Measurements from ENCODE around the gene UBALD2.
"Not testable (repeated sequence)": the region's sequence is repeated elsewhere in the genome, so short reads cannot be mapped to it uniquely, and the experiment has no call there.

UBALD2 gene

DNA sequence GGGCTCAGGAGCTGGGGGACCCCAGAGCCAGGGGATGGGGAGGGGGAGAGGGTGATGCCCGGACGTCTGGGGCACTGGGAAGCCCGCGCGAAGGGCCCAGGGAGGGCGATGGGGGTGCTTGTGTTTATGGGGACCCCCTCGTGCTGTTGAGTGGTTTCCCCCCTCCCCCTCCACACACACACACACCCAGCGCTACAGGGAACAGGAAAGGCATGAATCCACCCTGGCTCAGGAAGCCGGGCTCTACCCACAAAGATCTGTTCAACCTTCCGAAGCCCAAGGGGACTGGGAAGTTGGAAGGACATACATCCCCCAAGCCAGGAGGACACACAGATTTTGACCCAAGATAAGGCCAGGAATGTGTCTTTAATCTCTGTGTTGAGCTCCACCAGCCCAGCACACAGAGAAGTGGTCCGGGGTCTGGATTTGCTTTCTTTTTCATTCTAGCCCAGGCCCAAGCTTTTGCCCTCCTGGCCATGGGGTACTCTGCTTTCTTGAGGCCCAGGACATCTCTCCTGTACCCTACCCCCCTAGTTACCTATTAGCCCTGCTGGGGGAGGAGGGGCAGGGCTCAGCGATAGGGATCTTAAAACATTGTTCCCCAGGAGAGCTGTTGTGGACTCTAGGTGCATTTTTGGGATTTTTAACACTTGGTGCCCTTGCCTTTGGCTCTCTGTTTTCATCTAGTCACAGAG lies 1.2 kb downstream of the UBALD2 start:
- DNase-seq, result peak in 2 of 3 experiments; percentile 29 to 49

DNA sequence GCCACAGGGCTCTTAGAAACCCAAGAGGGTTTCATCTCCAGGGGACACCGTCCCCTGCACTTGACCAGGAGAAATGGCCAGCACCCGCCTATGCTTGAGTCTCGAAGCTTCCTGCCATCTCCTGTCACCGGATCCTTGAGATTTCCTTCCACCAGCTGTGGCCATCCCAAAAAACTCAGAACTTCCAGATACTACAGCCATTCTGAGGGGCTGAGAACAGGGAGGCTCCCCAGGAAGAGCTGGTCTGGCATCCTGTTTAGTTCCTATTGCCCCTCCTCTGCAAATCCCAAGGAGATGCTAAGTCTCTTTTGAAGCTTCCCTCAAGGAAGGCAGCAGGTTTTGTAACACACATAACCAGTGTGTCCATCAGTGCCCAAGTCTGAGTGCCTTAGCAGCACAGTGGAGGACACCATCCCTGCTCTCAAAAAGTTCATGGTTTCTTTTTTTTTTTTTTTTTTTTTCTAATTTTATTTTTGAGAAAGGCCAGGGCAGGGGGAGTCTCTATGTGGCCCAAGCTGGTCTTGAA lies 2.0 kb downstream of the UBALD2 start:
- no peak for DNase-seq

DNA sequence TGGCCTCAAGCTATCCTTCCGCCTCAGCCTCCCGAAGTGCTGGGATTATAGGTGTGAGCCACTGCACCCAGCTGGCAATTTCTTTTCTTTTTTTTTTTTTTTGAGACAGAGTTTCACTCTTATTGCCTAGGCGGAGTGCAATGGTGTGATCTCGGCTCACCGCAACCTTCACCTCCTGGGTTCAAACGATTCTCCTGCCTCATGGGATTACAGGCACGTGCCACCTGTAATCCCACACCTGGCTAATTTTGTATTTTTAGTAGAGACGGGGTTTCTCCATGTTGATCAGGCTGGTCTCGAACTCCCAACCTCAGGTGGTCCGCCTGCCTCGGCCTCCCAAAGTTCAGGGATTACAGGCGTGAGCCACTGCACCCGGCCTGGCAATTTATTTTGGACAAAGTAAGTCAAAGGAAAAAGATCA lies 2.4 kb downstream of the UBALD2 start:
- not testable (repeated sequence) for DNase-seq

DNA sequence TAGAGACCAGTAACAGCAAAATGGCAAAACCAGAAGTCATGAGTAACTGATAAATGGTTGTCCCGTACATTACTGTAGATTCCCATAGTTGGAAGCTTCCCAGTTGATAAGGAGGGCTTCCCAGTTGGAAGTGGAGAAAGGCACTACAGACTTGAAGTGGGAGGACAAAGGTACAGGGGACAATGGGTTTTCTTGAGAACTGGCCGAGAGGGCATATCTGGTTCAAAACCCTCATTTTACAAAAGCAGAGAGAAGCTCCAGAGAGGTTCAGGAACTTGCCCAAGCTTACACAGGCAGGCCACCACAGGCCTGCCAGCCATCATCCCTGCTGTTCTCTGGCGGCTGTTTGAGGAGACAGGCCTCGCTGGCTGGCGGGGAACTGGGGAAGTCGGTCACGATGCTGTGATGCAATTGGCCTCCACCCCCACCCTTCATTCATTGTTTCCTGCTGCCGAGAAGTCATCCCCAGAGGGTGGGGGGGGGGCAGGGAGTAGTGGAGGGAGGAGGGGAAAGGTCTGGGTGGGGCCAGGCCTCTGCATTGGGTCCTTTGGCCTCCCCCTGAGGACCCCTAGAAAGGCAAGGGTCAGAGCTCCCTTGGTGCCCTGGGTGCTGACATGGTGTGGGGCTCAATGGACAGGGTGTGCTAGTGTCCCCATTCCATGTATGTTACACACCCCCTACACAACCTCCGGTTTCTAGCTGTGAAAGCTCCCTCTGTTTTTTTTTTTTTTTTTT lies 3.0 kb downstream of the UBALD2 start:
- DNase-seq, result peak in 1 of 3 experiments; percentile 17

DNA sequence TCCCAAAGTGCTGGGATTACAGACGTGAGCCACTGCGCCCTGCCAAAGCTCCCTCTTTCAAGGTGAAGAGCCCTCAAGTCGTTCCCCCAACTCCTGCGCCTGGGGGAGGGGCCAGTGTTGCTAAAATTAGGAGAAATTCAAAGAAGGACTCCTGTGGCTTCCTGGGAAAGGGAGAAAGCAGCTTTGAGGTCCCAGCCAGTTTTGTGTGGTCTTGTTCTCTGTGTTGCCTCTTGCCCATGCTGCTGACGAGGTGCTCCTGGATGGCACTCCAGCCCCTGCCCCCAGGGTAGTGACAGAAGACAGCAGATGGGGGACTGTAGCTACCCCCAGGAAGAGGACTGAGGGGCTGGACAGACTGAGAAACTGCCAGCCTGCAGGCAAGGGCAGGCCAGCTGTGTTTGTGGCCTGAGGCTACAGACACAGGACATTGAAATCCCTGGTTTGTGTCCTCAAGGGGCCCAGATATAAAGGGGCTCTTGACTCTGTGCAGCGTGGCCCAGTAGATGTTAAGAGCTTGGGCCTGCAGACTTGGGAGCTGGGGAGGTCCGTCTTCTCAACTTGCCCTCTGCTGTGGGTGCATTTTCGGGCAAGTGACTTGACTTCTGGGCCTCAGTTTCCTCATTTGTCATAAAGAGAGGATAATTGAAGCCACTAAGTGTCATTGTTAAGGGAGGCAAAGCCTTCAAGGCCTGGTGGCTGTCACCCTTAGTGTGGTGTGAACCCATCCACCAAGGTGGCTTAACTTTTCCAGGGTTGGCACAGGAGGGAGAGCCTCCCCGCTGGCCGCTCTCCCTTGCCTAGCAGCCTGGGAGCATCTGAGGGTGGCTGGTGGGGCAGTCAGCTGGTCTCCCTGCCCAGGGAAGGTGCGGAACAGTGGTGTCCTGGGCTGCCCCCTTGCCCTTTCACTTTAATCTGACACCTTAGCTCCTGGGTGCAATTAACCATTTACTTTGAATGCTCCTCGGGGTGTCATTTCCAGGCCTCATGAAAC lies 4.1 kb downstream of the UBALD2 start:
- DNase-seq, result no peak

DNA sequence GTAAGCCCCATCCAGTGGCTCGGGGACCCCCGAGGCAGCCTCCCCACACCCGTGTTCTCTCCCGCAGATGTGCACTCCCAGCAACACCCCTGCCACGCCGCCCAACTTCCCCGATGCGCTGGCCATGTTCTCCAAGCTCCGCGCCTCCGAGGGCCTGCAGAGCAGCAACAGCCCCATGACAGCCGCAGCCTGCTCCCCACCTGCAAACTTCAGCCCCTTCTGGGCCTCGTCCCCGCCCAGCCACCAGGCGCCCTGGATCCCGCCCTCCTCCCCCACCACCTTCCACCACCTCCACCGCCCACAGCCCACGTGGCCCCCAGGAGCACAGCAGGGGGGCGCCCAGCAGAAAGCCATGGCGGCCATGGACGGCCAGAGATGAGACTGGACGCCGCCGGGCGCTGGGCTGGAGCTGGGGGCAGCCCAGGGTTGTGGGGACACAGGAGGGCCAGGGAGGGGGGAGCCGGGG lies 5.0 kb downstream of the UBALD2 start:
- no peak for DNase-seq

DNA sequence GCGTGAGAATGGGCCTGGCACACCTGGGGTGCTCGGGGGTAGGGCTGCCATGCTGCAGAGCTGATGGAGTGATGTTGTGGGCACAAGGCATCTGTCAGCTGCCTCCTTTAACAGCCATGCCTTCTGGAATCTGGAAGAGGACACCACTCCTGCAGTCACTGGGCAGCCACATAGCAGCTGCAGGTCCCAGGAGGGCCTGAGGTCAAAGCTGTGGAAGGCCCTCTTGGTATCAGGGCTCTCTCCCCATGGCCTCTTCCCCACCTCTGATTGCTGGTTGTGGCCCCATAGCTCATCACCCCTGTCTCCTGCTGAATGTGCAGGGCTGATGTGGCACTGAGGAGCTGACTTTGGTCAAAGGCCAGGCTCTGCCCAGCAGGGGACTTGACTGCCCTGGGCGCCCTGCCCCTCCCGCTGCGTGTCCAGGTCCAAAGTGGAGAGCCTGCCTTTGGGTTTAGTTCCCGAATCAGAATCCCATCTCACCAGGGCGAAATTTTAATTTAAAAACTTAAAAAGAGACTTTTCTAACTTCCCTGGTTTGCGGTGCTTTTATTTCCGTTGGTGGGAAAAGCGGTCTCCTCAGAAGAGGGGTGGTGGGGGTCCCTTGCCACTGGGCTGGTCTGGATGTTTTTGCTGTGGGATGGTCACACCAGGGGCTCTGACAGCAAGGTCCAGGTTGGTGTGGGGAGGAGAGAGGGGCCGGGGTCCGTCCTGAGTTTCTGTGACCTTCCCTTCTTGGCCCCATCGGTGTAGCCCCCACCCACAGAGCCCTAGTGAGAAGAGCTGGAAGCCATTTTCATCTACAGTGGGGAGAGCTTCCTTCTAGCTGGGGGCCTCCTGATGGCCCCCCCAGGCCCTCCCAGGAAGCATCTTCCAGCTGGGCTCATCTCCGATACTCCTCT lies 5.9 kb downstream of the UBALD2 start:
- no peak for DNase-seq

DNA sequence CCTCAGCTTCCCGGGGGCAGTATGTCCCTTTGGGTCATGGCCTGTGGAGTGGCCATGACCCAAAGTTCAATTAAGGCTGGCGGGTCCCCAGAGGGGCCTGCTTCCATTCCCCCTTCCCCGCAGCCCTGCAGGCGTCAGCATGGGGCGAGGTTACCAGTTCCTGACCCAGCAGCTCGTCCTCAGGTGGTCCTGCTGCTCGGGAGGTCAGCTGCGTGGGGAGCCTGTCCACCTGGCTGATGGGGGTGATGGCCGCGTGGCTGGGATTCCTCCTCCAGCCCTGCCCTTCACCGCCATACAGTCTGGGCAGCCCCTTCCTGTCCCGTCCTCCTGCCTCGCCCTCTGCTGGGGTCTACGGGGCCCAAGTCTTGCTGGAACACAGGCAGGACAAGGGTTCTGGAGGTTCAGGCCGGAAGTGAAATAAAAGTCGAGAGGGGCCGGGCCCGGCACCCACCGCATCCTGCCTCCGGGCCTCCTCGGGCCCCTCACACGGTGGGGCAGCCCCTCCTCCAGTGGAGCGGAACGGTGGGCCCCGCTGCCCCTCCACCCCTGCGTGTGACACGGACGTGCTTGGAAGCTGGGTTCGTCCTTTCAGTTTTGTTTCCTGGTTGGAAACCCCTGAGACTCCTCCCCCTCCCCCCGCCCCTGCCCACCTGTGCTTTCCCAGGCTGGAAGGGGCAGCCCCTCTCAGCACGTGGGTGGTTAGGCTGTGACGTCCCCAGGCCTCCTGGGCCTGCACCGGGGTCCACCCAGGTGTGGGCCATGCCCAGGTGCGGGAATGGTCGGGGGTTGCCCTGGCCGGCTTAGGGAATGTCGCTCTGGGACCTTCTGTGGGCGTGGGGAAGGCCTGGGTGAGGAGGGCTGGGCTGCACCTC lies 6.8 kb downstream of the UBALD2 start:
- no peak for DNase-seq

DNA sequence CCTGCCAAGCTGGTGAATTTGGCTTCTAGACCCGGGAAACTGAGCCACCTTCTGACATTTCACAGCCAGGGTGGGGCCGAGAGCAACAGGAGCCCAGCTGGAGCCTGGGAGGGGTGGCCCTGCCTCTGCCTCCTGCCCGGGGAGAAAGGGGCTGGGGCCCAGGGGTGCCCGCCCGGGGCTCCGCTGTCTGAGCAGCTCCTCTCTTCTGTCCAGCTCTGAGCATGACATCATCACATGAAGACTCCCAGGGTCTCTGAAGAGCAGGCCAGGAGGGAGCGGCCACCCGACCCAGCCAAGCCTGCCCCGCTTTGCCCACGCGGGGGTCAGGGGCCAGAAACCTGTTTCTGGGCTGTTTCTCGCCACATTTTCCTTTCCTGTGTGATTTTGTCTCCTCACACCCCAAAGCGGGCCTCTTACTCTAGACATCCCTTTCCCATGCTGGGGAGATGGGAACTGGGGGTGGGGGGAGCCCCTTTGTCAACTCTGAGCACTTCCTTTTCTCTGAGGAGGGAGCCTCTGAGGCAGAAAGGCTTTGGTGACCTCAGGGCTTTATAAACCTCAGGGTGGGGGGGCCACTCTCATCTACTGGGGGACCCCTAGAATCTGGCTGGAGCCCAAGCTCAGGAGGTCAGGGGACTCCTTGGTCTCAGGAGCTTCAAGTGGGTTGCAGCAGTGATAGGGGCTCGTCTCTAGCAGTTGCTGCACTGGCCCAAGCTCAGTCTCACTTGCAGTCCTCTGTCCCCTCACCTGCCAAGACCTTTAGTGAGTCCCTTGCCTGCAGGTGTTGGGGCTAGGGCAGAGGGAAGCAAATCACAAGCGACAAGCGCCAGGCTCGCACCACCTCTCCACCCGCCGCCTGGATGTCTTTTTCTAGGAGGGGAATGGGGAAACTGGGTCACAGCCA lies 7.6 kb downstream of the UBALD2 start:
- no peak for DNase-seq

DNA sequence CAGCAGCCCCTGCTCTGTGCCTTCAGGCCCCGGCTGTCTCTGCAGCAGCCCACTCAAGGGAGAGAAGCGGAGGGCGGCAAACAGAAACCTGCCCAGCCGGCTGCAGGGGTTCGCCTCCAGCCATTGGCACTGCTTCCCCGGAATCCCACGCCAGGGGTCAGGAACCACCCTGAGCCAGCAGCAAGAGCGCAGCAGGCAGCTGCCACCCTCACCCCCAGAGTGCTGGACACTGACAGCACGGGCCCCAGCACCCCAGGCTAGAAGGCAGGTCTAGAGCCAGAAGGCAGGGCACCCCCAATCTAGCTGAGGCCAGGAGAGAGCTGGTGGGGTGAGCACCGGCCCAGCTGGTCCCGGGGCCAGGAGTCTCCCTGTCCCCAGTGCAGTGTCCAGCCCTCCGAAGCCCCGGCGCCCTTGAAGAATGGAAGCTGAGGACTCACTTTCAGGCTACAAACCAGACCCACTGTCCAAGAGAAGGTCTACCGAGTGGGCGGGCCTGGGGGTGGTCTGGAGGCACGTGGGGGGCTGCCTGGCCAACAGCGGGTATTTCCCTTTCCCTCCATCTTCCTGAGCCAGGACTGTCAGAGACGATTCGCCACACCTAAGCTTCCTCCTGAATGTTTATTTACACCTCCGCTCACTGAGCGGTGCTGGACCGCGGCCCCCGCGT lies 8.4 kb downstream of the UBALD2 start:
- no peak for DNase-seq

DNA sequence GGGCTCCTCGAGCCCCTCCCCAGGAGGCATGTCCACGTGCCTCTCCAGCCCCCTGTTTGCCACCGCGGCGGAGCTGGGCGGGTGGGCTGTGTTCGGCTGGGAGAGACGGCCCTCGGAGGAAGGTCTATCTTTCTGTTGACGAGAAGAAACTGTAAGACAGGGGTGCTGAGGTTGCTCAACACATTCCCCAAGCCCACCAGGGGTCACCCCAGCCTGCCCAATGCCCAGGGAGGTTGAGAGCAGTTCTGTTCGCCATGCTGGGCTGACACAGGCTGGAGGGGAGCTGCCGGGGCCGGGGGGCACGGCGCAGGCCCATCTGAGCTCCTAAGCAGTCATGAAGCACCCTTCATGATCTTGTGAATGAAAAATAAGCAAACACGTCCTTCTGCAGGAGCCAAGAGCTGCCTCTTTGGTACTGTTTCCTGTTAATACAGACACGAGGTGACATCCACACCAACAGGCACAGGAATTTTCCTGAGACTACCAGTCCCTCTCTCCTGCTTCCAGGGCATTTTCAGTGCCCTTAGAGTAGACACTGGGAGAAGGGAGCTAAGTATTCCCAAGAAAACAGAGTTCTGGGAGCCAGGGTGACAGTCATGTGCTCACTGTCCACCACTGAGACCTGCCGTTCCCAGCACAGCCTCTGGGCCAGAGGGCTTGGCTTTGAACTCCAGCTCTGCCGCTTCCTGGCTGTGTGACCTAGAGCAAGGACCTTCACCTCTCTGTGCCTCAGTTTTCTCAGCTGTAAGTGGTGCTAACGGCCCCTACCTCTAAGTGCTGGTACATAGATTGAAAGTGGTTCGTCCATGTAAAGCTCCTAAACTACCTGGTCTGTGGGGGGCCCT lies 9.2 kb downstream of the UBALD2 start:
- DNase-seq, result no peak

DNA sequence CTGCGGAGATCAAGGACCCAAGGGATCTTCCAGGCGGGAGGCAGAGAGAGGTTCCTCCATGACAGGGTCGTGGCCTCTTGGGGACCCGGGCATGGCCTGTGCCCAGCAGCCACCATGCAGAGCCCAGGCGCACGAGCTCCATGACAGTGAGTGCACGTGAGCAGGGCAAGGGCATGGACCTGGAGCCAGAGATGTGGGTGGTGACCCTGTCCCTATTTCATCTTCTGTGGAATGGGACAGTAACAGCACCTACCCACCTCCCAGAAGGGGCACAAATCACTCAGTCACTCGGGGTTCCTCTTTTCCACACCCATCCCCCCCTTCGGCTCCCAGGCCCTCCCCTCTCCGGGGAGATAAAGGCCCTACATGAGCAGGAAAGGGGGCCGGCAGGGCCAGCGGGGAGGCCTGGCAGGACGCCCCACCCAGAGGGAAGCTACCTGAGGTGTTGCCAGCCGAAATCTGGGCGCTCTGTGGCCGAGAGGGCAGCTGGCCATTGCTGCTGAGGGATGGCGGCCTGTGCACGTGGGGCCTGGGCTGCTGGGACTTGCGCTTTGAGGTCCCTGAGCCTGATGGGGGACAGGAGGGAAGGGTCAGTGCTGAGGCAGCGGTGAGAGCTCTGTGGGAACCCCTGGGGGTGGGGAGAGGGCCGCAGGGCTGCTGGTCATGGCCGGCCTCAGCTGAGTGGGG lies 10.4 kb downstream of the UBALD2 start:
- DNase-seq, result no peak

DNA sequence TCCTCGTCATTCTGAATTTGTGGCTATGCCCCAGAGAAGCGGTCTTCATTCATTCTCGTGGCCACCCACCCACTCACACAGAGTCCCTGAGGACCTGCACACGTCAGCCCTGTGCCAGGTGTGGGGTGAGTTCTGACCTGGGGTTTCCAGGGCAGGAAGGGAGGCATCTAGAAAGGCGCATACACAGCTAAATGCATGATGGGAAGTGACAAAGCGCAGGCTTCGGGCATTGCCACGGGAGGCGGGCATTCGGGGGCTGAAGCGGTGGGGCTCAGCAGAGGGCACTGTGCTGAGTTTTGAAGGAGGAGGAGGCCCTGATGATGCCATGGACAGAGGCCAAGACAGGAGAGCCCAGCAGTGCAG lies 10.9 kb downstream of the UBALD2 start:
- no peak for DNase-seq

DNA sequence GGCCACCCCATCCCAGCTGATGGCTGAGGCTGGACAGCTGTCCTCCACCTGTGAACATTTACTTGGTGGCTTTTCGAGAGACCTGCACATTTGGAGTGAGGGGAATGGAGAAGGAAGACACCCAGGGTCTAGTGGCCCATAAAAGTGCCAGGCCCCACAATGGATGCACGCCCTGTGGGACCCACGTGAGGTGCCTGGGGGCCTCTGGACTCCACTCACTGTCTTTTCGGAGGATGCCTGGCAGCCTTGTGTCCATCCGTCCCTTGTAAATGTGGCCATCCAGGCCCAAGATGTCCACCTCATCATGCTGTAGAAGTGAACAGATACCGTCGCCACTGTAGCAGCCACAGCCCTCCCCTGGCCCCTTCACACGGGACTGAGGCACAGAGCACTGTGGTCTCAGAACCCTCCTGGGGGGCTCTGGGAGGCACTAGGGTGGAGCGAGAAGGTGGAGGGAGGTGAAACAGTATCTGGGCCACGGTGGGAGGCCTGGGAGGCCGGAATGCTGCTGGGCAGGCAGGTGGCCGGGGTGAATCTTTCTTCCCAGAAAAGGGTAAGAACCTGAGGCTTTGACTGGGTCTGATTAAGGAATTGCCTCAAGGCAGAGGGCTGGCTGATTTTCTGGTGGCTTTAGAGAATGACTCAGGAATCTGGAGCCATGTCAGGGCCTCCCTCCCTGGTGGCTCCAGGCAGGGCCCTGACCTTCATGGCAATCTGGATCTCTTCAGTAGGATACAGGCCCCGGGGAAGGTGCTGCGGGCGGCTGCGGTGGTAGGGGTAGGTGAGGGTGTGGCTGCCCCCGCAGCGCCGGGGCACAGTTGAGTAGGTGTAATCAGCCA lies 11.5 kb downstream of the UBALD2 start:
- DNase-seq, result no peak

DNA sequence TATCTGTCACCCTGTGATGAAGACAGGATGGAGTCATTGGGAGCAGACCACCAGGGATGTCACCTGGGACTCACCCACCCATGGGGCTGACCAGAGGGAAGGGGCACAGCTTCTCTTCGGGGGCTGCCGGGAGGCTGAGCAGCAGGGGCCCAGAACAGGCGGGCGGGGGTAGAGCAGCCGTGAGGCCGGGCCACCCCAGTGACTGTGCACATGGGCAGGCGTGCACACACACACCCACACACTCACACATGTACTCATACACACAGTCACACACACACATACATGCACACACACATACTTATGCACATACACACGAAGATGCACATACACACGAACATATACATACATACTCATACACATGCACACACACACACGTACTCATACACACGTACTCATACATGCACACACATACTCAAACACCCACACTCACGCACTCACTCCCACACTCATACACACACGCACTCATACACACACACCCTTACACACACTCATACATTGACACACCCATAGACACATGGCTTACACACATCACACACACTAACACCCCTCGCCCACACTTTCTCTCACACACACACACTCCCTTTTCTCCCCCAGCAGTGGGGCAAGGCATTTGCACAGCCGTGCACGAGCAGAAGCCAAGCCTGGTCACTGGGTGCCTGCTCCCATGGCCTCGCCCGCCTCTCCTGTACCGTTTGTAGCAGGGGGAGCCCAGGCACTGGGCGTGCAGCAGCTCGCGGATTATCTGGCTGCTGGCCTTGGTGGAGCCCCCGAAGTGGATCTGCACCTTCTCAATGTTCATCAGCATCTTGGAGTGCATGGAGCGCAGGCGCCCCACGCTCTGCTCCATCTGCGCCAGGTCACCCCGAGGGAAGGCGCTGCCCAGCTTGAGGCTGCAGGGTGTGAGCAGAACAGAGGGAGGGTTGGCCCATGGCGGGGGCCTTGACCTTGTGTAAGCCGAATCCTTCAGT lies 12.4 kb downstream of the UBALD2 start:
- DNase-seq, result no peak

Measured in NCI-H1417 (cell line).